BE2C (cell line): ENCODE data around the gene TBC1D10A.
A peak's percentile ranks its signal among the peaks of the same experiment; 100 is the strongest.

Source experiments
- DNase-seq: peaks from one replicate; pipeline ENCODE4 v3.0.0-alpha.2; 2020
- H3K27me3 ChIP-seq: fragments of 250-450 bp; sonication (Bioruptor Pico); 2 replicates; pipeline ENCODE4 v1.5.1; 2020; ENCODE audit warnings: mild to moderate bottlenecking
- H3K36me3 ChIP-seq: fragments of 250-450 bp; sonication (Bioruptor Pico); 2 replicates; pipeline ENCODE4 v1.5.1; 2020; ENCODE audit warnings: mild to moderate bottlenecking
- H3K4me1 ChIP-seq: fragments of 250-450 bp; sonication (Bioruptor Pico); 2 replicates; pipeline ENCODE4 v1.5.1; 2020
- H3K4me3 ChIP-seq: 2 replicates; pipeline ENCODE4 v1.5.1; 2011; ENCODE audit warnings: low read depth, low read length
- H3K9me3 ChIP-seq: fragments of 250-450 bp; sonication (Bioruptor Pico); 2 replicates; pipeline ENCODE4 v1.5.1; 2020
- CTCF ChIP-seq: IDR thresholded peaks from 2 replicates; pipeline ENCODE4 v1.5.1; 2012; ENCODE audit warnings: mild to moderate bottlenecking, low read depth, low read length

Gene TBC1D10A

GRCh38 chr22:30284666-30285065 is 42.1 kb downstream of the TBC1D10A start:
- no peak overlapping the region for H3K4me3 ChIP-seq

DNA sequence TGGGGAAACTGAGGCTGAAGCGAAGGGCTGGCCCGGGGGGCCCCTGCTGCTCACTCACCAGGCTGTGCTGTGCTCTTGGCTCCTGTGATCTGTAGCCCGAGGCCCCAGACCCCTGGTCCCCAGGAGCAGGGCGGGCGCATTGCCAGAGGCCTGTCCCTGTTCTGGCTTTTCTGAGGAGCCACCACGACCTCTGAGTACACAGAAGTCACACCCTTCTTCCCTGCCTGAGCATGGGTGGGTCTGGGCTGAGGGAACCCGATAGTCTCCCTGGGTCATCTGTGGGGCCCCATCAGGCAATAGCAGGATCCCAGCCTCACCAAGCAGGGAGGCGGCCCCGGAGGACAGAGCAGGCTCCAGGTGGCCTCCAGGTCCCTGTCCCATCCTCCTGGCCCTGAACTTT is 42.6 kb downstream of the TBC1D10A start:
- no peak for TF ChIP-seq CTCF
- Histone ChIP-seq H3K36me3 (no peaks in the 10 kb centered on the region), H3K4me3 (no peak overlapping the region), H3K27me3 (no peaks in the 10 kb centered on the region), H3K9me3 (no peaks in the 10 kb centered on the region), H3K4me1 (peaks cover 3% of the 10 kb centered on the region; the same call in 1 of the 2 replicates)
- peak; percentile 54 for DNase-seq

More at GRCh38 chr22:30284666-30285065, 42.1 kb downstream of the TBC1D10A start:
- no peaks in the 10 kb centered on the region for H3K9me3 ChIP-seq
- TF ChIP-seq CTCF = no peak
- DNase-seq = no peak
- H3K36me3 ChIP-seq = no peaks in the 10 kb centered on the region
- H3K4me1 ChIP-seq = peaks cover 3% of the 10 kb centered on the region; the same call in 1 of the 2 replicates
- H3K27me3 ChIP-seq = no peaks in the 10 kb centered on the region

DNA sequence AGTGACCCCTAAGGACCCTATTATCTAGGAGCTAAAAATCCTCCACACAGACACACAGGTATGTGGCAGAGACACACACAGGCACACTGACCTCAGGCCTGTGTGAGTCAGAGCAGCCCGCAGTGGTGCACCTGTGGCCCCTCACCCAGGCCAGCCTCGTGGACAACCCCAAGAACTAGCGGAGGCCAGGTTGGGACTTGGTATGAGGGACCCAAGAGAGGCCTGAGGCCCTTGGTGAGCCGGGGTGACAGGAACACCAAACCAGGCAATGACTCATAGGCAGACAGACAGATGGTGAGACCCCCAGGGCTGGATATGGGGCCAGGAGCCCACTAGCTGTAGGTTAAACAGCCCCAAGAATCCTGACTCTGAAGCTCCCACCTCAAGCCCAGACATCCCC is 43.4 kb downstream of the TBC1D10A start:
- peaks cover 3% of the 10 kb centered on the region; the same call in 1 of the 2 replicates for H3K4me1 ChIP-seq
- DNase-seq = no peak
- TF ChIP-seq CTCF = no peak
- H3K9me3 ChIP-seq = no peaks in the 10 kb centered on the region
- no peaks in the 10 kb centered on the region for H3K36me3 ChIP-seq
- no peak overlapping the region for H3K4me3 ChIP-seq
- no peaks in the 10 kb centered on the region for H3K27me3 ChIP-seq

- H3K4me3 ChIP-seq = no peak overlapping the region
- no peaks in the 10 kb centered on the region for H3K36me3 ChIP-seq
- H3K4me1 ChIP-seq = no peaks in the 10 kb centered on the region
- no peak for TF ChIP-seq CTCF
- H3K9me3 ChIP-seq = no peaks in the 10 kb centered on the region
- no peak for DNase-seq
- no peaks in the 10 kb centered on the region for H3K27me3 ChIP-seq
Observed at GRCh38 chr22:30282616-30283046, 44.1 kb downstream of the TBC1D10A start.

GRCh38 chr22:30280505-30280904 is 46.2 kb downstream of the TBC1D10A start:
- H3K4me3 ChIP-seq = no peak overlapping the region
- TF ChIP-seq CTCF = no peak
- no peaks in the 10 kb centered on the region for H3K27me3 ChIP-seq
- no peaks in the 10 kb centered on the region for H3K4me1 ChIP-seq
- no peaks in the 10 kb centered on the region for H3K9me3 ChIP-seq
- H3K36me3 ChIP-seq = no peaks in the 10 kb centered on the region
- no peak for DNase-seq

DNA sequence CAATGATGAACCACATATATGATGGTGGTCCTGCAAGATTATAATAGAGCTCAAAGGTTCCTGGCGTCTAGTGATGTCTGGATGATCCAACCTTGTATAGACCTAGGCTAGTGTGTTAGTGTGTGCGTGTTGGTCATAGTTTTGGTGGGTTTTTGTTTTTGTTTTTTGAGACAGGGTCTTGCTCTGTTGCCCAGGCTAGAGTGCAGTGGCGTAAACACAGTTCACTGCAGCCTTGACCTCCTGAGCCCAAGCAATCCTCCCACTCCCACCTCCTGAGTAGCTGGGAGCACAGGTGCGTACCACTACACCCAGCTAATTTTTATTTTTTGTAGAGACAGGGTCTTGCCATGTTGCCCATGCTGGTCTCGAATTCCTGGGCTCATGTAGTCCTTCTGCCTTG is 46.8 kb downstream of the TBC1D10A start:
- no peak for DNase-seq
- Histone ChIP-seq H3K9me3 (no peaks in the 10 kb centered on the region), H3K4me3 (no peak overlapping the region), H3K27me3 (no peaks in the 10 kb centered on the region), H3K4me1 (no peaks in the 10 kb centered on the region), H3K36me3 (no peaks in the 10 kb centered on the region)
- no peak for TF ChIP-seq CTCF
